Activated CD8-positive, alpha-beta memory T cell treated with anti-CD3 and anti-CD28 coated beads, Interleukin-2, amount 50 U/mL, for 1 hour (primary cell): Measurements from ENCODE around the gene IGFBP5.

ENCODE experiments used
- DNase-seq: peaks from one replicate; pipeline ENCODE4 v3.0.0-alpha.2; 2020; ENCODE audit errors: extremely low read depth

Gene IGFBP5

DNA sequence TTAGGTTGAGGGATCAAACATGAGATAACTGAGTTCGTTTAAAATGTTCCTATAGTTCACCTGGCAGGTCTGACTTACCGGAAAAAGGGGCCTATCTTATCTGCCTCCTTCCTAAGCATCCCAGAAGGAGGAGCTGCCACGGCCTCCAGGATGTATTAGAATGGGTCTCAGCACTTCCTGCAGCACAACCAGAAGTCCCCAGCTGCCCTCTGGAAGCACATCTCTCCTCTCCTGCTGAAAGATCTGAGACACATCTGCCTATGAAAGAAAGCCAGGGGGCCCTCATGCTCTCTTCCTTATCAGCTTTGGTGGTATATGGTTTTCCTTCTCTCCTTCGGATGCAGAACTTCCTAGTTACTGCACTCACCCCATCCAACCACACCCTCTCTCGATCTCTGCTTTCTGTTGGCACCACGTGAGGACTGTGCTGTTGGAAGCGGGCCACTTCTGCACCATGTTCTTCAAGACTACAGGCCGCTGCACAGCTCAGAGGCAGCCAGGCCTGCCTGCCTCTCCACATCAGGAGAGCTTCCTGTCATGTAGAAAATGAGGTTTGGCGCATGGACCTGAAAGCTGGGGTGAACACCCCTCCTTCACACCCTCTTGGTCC, 6.5 kb downstream of the IGFBP5 start:
- DNase-seq = no peak

GRCh38 chr2:216687646-216688045, 7.7 kb downstream of the IGFBP5 start:
- DNase-seq = no peak

GRCh38 chr2:216687111-216687510, 8.2 kb downstream of the IGFBP5 start:
- DNase-seq = no peak

DNA sequence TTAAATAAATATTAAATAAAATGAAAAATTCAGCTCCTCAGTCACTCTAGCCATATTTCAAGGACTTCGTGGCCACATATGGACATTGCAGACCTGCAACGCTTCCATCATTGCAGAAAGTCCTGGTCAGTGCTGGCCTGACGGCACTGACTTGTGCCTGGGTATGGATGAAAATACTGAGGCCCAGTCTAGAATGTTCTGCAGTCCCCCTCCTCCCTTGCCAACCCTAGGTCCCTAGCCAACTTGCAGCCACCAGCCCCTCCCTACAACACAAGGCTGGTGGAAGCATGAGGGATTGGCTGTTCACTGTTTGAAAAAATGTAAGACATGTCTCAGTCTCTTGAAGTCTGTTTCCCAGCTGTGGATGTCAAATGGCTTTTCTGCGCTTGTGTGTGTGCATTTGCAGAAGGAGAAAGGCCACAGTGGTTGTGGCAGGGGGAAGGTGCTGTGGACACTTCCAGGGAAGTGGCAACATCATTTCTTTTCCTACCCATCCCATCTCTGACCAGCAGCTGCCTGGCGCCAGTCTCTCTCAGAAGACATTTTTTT, 9.9 kb downstream of the IGFBP5 start:
- DNase-seq = no peak

DNA sequence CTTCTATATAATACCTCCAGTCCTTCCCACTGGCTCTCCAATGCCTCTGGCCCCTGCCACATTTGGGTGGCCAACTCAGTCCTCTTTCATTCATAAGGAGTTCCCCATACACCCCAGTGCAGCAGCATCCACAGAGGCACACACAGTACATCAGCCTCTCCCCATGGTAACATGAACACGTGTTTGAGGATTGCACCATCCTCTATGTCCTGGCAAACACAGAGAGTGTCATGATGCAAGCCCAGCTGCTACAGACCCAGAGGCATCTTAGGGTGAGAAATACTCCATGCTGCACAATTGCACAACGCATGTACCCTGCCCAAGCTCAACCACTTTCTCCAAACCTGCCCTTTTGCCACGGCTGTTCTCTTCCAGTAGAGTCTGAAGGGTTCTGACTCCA, 11.5 kb downstream of the IGFBP5 start:
- DNase-seq = no peak

DNA sequence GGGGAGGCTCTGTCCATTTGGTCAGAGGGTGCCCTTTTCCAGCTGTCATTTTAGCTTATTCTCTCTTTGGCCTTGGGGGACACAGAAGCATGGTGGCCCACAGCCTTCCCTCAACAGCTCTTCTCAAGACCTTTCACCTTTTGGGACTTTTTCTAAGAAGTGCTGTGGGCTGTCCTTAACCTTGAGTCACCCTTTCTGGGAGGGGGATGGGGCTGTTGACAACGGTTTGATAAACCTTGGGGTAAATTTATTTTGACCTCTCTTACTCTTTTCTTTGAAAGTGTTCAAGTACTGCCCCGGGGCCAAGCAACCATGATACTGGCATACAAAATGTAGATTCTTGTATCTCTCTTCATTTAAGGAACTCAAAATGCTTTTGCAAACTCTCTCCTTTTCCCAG, 13.7 kb downstream of the IGFBP5 start:
- DNase-seq = no peak

GRCh38 chr2:216680951-216681629, 14.3 kb downstream of the IGFBP5 start:
- DNase-seq = no peak

- DNase-seq = no peak
Observed at GRCh38 chr2:216679658-216680024, 15.7 kb downstream of the IGFBP5 start.

GRCh38 chr2:216678813-216679657, 16.3 kb downstream of the IGFBP5 start:
- DNase-seq = no peak

DNA sequence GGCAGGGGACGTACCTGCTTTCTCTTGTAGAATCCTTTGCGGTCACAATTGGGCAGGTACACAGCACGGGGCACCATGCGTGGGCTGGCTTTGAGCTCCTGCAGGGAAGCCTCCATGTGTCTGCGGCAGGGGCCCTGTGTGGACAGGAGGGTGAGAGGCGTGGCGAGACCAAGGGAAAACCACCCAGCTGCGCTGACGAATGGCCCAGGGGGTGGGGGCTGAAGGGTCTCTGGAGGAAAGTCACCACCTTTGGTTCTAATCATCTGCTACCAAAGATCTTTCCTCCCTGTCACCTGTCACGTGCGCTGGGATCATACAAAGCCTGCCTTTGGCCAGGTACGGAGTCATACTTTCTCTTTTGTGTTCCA, 17.3 kb downstream of the IGFBP5 start:
- DNase-seq = no peak

DNA sequence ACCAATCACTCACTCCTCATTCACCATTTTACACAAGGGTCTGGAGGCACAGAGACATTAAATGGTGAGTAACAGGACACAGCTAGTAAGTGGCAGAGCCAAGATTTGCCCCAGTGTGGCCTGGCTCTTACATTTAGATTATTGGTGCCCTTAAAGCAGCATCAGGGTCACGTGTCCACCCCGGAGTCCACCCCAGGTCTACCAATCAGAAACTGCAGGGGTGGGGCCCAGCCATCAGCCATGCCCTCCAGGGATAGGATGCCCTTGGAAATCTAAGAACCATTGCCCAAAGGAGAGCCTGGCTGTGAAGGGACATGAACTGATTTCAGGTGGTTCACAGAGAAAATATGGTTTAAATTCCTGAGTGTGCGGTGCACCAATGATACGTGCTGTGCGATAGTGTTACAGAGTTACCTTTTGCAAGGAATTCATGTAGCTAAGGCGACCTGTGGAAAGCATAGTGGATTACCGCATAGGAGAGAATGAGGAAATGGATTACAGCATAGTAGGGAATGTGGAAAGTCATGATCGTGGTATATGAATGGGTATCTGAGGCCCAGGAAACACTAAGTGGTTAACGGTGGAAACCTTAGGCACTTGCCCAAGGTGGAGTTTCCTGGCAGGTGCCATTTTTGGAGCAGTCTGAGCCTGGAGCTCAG, 17.8 kb downstream of the IGFBP5 start:
- DNase-seq = no peak

GRCh38 chr2:216676630-216677029, 18.7 kb downstream of the IGFBP5 start:
- no peak for DNase-seq

DNA sequence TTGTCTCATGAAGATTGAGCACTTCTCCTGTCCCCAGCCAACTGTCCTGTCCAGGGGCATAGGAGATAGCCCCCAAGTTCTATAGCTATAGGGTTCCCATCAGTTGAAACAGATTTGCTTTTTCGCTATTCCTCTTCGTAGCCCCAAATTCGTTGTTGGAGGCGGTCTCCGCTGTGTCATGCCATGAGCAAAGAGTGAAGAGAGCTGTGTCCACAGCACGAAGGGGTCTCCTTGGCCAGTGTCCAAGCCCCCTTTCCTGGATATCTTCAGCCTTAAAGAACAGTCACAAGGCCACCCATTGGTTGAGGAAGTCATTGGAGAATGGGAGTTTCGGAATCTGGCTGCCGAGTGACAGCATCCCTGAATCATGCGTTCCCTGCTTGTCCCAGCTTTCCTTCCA, 21.0 kb downstream of the IGFBP5 start:
- DNase-seq = no peak

DNA sequence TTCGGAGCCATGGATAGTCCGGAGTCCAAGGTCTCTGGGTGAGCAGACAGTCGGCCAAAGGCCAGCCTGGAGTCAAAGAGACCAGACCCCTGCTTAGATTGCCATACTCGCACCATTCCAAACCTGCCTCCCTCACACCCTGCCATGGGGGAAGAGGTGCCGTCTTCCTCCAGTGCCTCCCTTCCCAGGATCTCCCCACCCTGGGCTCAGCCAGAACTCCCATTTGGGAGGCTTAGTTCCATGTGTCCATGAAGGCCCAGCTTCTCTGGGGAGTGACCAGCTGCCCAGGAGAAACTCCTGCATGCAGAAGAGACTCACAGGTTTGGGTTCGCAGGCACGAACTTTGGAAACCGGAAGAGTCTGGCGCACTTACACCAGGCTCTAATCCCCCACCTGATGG, 21.7 kb downstream of the IGFBP5 start:
- no peak for DNase-seq

DNA sequence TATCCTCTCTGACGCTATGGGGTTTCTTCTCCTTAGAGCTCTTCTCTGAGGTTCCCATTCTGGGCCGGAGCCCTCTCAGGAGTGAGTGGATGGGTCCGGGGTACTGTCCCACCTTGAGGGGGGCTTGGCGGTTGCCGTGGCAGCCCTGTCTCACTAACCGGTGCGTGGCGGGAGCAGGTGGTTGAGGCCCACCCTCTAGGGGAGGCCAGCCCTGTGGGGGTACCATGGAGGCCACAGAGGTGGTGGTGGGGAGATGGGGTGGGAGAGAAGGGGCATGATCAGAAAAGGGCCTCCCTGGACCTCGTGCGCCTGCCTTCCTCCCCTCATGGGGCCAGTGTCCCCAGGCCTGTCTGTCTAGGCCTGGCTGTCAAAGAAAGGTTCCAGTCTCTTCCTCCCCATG, 22.3 kb downstream of the IGFBP5 start:
- no peak for DNase-seq

- DNase-seq = no peak
Observed at GRCh38 chr2:216672466-216672865, 22.9 kb downstream of the IGFBP5 start.

- DNase-seq = no peak
Observed at GRCh38 chr2:216671791-216672343, 23.5 kb downstream of the IGFBP5 start.

- no peak for DNase-seq
Observed at GRCh38 chr2:216671081-216671411, 24.3 kb downstream of the IGFBP5 start.

- DNase-seq = no peak
Observed at GRCh38 chr2:216670266-216671080, 24.9 kb downstream of the IGFBP5 start.

GRCh38 chr2:216666461-216667233, 28.7 kb downstream of the IGFBP5 start:
- no peak for DNase-seq
